IMR-90 (cell line): Measurements from ENCODE around the gene NLRP1. TPM values are rescaled to one million over a fixed set of nuclear protein-coding genes. Genes with fewer than 3 reads are reported as not detected.

ENCODE experiments used
- ATAC-seq: fragments of 200-7000 bp; cut with Tn5 transposase; 2 replicates; pipeline ENCODE4 v1.9.1; 2020; ENCODE audit warnings: low read depth, mild to moderate bottlenecking, moderate library complexity
- BruUV-seq: library from RNA; stranded (reverse); fragments of 400-500 nt; replicated peaks from 2 replicates; lab custom pipeline; 2021; lab: Mats Ljungman, UMichigan
- CTCF ChIA-PET: fragments of 300-600 bp; formaldehyde crosslinking; extraction: SDS; loops from one replicate; lab custom pipeline; 2021; ENCODE audit warnings: antibody characterized with exemption; lab: Yijun Ruan, JAX
- POLR2A ChIA-PET: fragments of 300-600 bp; sonication (Branson Sonifier 250); formaldehyde crosslinking; loops from one replicate; lab custom pipeline; 2022; ENCODE audit warnings: antibody characterized with exemption; ENCODE audit not compliant: unreplicated experiment; lab: Charles Lee
- DNase-seq: peaks from one replicate; pipeline ENCODE4 v3.0.0; 2013
- H2AFZ ChIP-seq: replicated peaks from 2 replicates; pipeline ENCODE3; 2013; ENCODE audit warnings: low read length, mild to moderate bottlenecking; ENCODE audit not compliant: poor library complexity
- H2AK5ac ChIP-seq: 2 replicates; pipeline ENCODE4 v1.6.1; 2013; ENCODE audit warnings: low read depth, low read length, inconsistent platforms
- H2AK9ac ChIP-seq: replicated peaks from 2 replicates; pipeline ENCODE3; 2013; ENCODE audit warnings: mild to moderate bottlenecking, low read depth, low read length, moderate library complexity; ENCODE audit not compliant: poor library complexity
- H2BK120ac ChIP-seq: 2 replicates; pipeline ENCODE4 v1.6.1; 2013; ENCODE audit warnings: low read depth, low read length, inconsistent platforms
- H2BK15ac ChIP-seq: 3 replicates; pipeline ENCODE4 v1.6.1; 2013; ENCODE audit warnings: low read depth, low read length, inconsistent platforms
- H2BK20ac ChIP-seq: 2 replicates; pipeline ENCODE4 v1.6.1; 2013; ENCODE audit warnings: low read depth, mild to moderate bottlenecking, inconsistent platforms, low read length, moderate library complexity
- H2BK5ac ChIP-seq: 2 replicates; pipeline ENCODE4 v1.6.1; 2013; ENCODE audit warnings: mild to moderate bottlenecking, low read depth, low read length, inconsistent platforms; ENCODE audit not compliant: poor library complexity, severe bottlenecking
- H3K14ac ChIP-seq: replicated peaks from 2 replicates; pipeline ENCODE4 v1.6.1; 2013; ENCODE audit warnings: low read depth, low read length, inconsistent platforms
- H3K18ac ChIP-seq: 2 replicates; pipeline ENCODE4 v1.6.1; 2013; ENCODE audit warnings: low read depth, low read length, control low read depth
- H3K23ac ChIP-seq: 2 replicates; pipeline ENCODE4 v1.6.1; 2013; ENCODE audit warnings: low read depth, low read length, inconsistent platforms
- H3K27ac ChIP-seq: 2 replicates; pipeline ENCODE4 v1.5.1; 2013; ENCODE audit warnings: mild to moderate bottlenecking, control low read depth, low read length; ENCODE audit not compliant: insufficient read depth
- H3K27me3 ChIP-seq: 2 replicates; pipeline ENCODE4 v1.6.1; 2013; ENCODE audit warnings: low read length; ENCODE audit not compliant: control insufficient read depth, insufficient read depth
- H3K36me3 ChIP-seq: 2 replicates; pipeline ENCODE4 v1.6.1; 2013; ENCODE audit warnings: low read length, mixed read lengths; ENCODE audit not compliant: control insufficient read depth, insufficient read depth
- H3K4ac ChIP-seq: 2 replicates; pipeline ENCODE4 v1.6.1; 2013; ENCODE audit warnings: low read depth, low read length, inconsistent platforms
- H3K4me1 ChIP-seq: 2 replicates; pipeline ENCODE4 v1.6.1; 2013; ENCODE audit warnings: low read length, mixed read lengths; ENCODE audit not compliant: control insufficient read depth, insufficient read depth
- H3K4me2 ChIP-seq: 2 replicates; pipeline ENCODE4 v1.6.1; 2013; ENCODE audit warnings: low read depth, mild to moderate bottlenecking, control low read depth, low read length, moderate library complexity
- H3K4me3 ChIP-seq: 2 replicates; pipeline ENCODE4 v1.5.1; 2013; ENCODE audit warnings: low read depth, mild to moderate bottlenecking, control low read depth, low read length, moderate library complexity; ENCODE audit not compliant: insufficient read depth
- H3K56ac ChIP-seq: 2 replicates; pipeline ENCODE4 v1.6.1; 2013; ENCODE audit warnings: low read length, inconsistent platforms; ENCODE audit not compliant: insufficient read depth; ENCODE audit errors: extremely low read depth
- H3K79me1 ChIP-seq, 2 experiments: 2 replicates each; pipeline ENCODE4 v1.6.1; 2013; ENCODE audit warnings: low read length in 2 of 2, inconsistent platforms in 1 of 2, low read depth in 1 of 2
- H3K9ac ChIP-seq: 2 replicates; pipeline ENCODE4 v1.6.1; 2013; ENCODE audit warnings: low read depth, low read length, control low read depth
- H3K9me1 ChIP-seq: 2 replicates; pipeline ENCODE4 v1.6.1; 2013; ENCODE audit warnings: low read length, inconsistent platforms; ENCODE audit not compliant: insufficient read depth
- H3K9me3 ChIP-seq: 2 replicates; pipeline ENCODE4 v1.6.1; 2013; ENCODE audit warnings: low read length; ENCODE audit not compliant: control insufficient read depth, insufficient read depth
- H4K20me1 ChIP-seq: 2 replicates; pipeline ENCODE4 v1.6.1; 2013; ENCODE audit warnings: low read length, inconsistent platforms; ENCODE audit not compliant: insufficient read depth
- H4K5ac ChIP-seq: 2 replicates; pipeline ENCODE4 v1.6.1; 2013; ENCODE audit warnings: mild to moderate bottlenecking, low read depth, low read length, control low read depth
- H4K8ac ChIP-seq, 2 experiments: 2 replicates each; pipeline ENCODE4 v1.6.1; 2013; ENCODE audit warnings: low read depth in 2 of 2, low read length in 2 of 2, control low read depth in 1 of 2, inconsistent platforms in 1 of 2
- H4K91ac ChIP-seq: 2 replicates; pipeline ENCODE4 v1.6.1; 2013; ENCODE audit warnings: low read depth, low read length, inconsistent platforms; ENCODE audit not compliant: insufficient read depth
- BHLHE40 ChIP-seq: fragments of 150-350 bp; IDR thresholded peaks from 2 replicates; pipeline ENCODE4 v1.6.1; 2016; ENCODE audit warnings: mild to moderate bottlenecking, low read depth, low read length
- CEBPB ChIP-seq: IDR thresholded peaks from 2 replicates; pipeline ENCODE4 v1.6.1; 2012; ENCODE audit warnings: low read depth, low read length, improper control_type of control experiment
- ELK1 ChIP-seq: fragments of 150-350 bp; IDR thresholded peaks from 2 replicates; pipeline ENCODE4 v1.6.1; 2016; ENCODE audit warnings: low read depth, mild to moderate bottlenecking, low read length, moderate library complexity, borderline replicate concordance
- FOS ChIP-seq: fragments of 150-350 bp; IDR thresholded peaks from 2 replicates; pipeline ENCODE4 v1.6.1; 2016; ENCODE audit warnings: low read depth, low read length
- MAFK ChIP-seq: IDR thresholded peaks from 2 replicates; pipeline ENCODE4 v1.6.1; 2012; ENCODE audit warnings: low read depth, low read length, improper control_type of control experiment
- MAZ ChIP-seq: IDR thresholded peaks from 2 replicates; pipeline ENCODE4 v1.6.1; 2012; ENCODE audit warnings: low read depth, mild to moderate bottlenecking, low read length, improper control_type of control experiment, moderate library complexity, borderline replicate concordance
- MXI1 ChIP-seq: IDR thresholded peaks from 2 replicates; pipeline ENCODE4 v1.6.1; 2012; ENCODE audit warnings: low read depth, mild to moderate bottlenecking, low read length, moderate library complexity, borderline replicate concordance
- NFE2L2 ChIP-seq: fragments of 150-350 bp; IDR thresholded peaks from 2 replicates; pipeline ENCODE4 v1.6.1; 2016; ENCODE audit warnings: low read depth, mild to moderate bottlenecking, low read length
- POLR2A ChIP-seq: IDR thresholded peaks from 2 replicates; pipeline ENCODE4 v1.6.1; 2012; ENCODE audit warnings: mild to moderate bottlenecking, low read depth, low read length
- RAD21 ChIP-seq: IDR thresholded peaks from 2 replicates; pipeline ENCODE4 v1.6.1; 2012; ENCODE audit warnings: low read length, improper control_type of control experiment
- RCOR1 ChIP-seq: IDR thresholded peaks from 2 replicates; pipeline ENCODE4 v1.6.1; 2012; ENCODE audit warnings: mild to moderate bottlenecking, low read length, improper control_type of control experiment; ENCODE audit not compliant: insufficient replicate concordance
- RFX5 ChIP-seq: IDR thresholded peaks from 2 replicates; pipeline ENCODE4 v1.8.0; 2012; ENCODE audit warnings: low read depth, mild to moderate bottlenecking, low read length, moderate library complexity
- SMC3 ChIP-seq: fragments of 150-350 bp; IDR thresholded peaks from 2 replicates; pipeline ENCODE4 v1.6.1; 2016; ENCODE audit warnings: low read depth, mild to moderate bottlenecking, antibody characterized with exemption, low read length, moderate library complexity
- USF2 ChIP-seq: fragments of 150-350 bp; IDR thresholded peaks from 2 replicates; pipeline ENCODE4 v1.6.1; 2017; ENCODE audit warnings: mild to moderate bottlenecking, antibody characterized with exemption, low read length, low read depth
- WGBS, 2 experiments: methylation state at CpG; one replicate each; pipeline versions ENCODE4 v1.1.5 to v1.1.7; 2013; ENCODE audit warnings: missing lambda C conversion rate in 2 of 2; ENCODE audit not compliant: insufficient read length in 1 of 2; ENCODE audit errors: extremely low coverage in 2 of 2; 5-methylcytosine and 5-hydroxymethylcytosine counted together
- dilution Hi-C: fragments of 300-500 bp; cut with HindIII; formaldehyde crosslinking; loops from one replicate; pipeline ENCODE4 v1.14.3; 2018; ENCODE audit warnings: low sequenced_read_pairs; ENCODE audit not compliant: unreplicated experiment
- in situ Hi-C: fragments of 300-500 bp; cut with MboI; formaldehyde crosslinking; loops from 3 replicates; pipeline ENCODE4 v1.14.3; 2019; ENCODE audit warnings: low sequenced_read_pairs, inconsistent platforms, mixed read lengths
- intact Hi-C: fragments of 100-400 bp; cut with micrococcal nuclease; formaldehyde crosslinking; loops from 2 replicates; pipeline ENCODE4 v1.10.0; 2022
- polyA plus RNA-seq, 3 experiments: library from polyadenylated mRNA; depleted of rRNA; stranded (reverse); fragments of >200 nt; gene quantifications; 2 replicates each; pipeline ENCODE4 v1.2.3, GENCODE V29; 2012; ENCODE audit warnings: low replicate concordance in 1 of 3
- total RNA-seq: library from RNA; depleted of rRNA; stranded (reverse); fragments of >200 nt; gene quantifications from 2 replicates; pipeline ENCODE4 v1.2.3, GENCODE V29; 2012

The NLRP1 gene
- total and polyA plus RNA-seq, 2 of the 4 experiments (the other 2 are of a cell fraction), result 134 to 340 TPM

GRCh38 chr17:5533486-5534315 lies 50.6 kb downstream of the NLRP1 start:
- Histone ChIP-seq H3K14ac (no peak overlapping the region), H3K4me1 (peaks cover 2% of the 10 kb centered on the region; the same call in 1 of the 2 replicates), H2BK15ac (no peak overlapping the region), H4K8ac (no peak overlapping the region), H3K9me1 (0 out of 2 replicates have a peak, but pooled peaks cover 2% of the 10 kb centered on the region), H3K79me1 (no peaks in the 10 kb centered on the region), H3K9me3 (no peaks in the 10 kb centered on the region), H3K27me3 (no peaks in the 10 kb centered on the region), H3K4ac (no peak overlapping the region), H2AFZ (no peak overlapping the region), H2BK5ac (no peak overlapping the region), H2BK120ac (no peak overlapping the region), H3K56ac (no peak overlapping the region), H3K4me2 (no peak overlapping the region), H3K27ac (no peak overlapping the region), H2AK5ac (no peak overlapping the region), H4K20me1 (no peaks in the 10 kb centered on the region), H4K5ac (no peak overlapping the region), H3K36me3 (peaks cover 24% of the 10 kb centered on the region), H3K9ac (no peak overlapping the region), H2BK20ac (no peak overlapping the region), H2AK9ac (no peak overlapping the region), H4K91ac (no peak overlapping the region), H3K4me3 (no peak overlapping the region), H3K18ac (no peak overlapping the region), H3K23ac (no peak overlapping the region)
- no peak for DNase-seq
- ChIA-PET CTCF (no interaction called here), POLR2A (no interaction called here)
- no TSS peak for BruUV-seq
- intact Hi-C loops (no loop called here), dilution Hi-C loops (no loop called here), in situ Hi-C loops (no loop called here)
- no peak for ATAC-seq
- no peak for TF ChIP-seq CEBPB
- no peak for TF ChIP-seq SMC3
- no peak for TF ChIP-seq USF2
- no peak for TF ChIP-seq RFX5
- TF ChIP-seq NFE2L2, result no peak
- no peak for TF ChIP-seq FOS
- TF ChIP-seq MAZ, result no peak
- TF ChIP-seq MXI1, result no peak
- TF ChIP-seq RCOR1, result no peak
- no peak for TF ChIP-seq POLR2A
- no peak for TF ChIP-seq BHLHE40
- TF ChIP-seq RAD21, result no peak
- no peak for TF ChIP-seq MAFK
- no peak for TF ChIP-seq ELK1
- 100% methylated on average over 1 of the region's 18 CpGs; no CpG with 5 or more reads in 1 of the 2 experiments for WGBS, 2 experiments
